NB4 (cell line): ENCODE measurements around the gene KRT74.

Source experiments
- DNase-seq: peaks from one replicate; pipeline ENCODE4 v3.0.0; 2010; ENCODE audit warnings: low read depth
- H3K4me3 ChIP-seq: one replicate; pipeline ENCODE4 v1.5.1; 2011; ENCODE audit warnings: mild to moderate bottlenecking, low read depth, low read length, moderate library complexity
- CTCF ChIP-seq: IDR thresholded peaks from one replicate; pipeline ENCODE4 v1.5.1; 2012; ENCODE audit warnings: low read depth, low read length
- MAX ChIP-seq: IDR thresholded peaks from 2 replicates; pipeline ENCODE4 v1.6.1; 2011; ENCODE audit warnings: low read depth, low read length
- MYC ChIP-seq: IDR thresholded peaks from 2 replicates; pipeline ENCODE4 v1.6.1; 2011; ENCODE audit warnings: low read depth, low read length
- POLR2A ChIP-seq: IDR thresholded peaks from 2 replicates; pipeline ENCODE4 v1.6.1; 2011; ENCODE audit warnings: mild to moderate bottlenecking; ENCODE audit not compliant: insufficient read length; ENCODE audit errors: extremely low read depth

KRT74 gene

GRCh38 chr12:52519826-52520662, 53.6 kb downstream of the KRT74 start, which contains the start of gene KRT5:
TSS of gene KRT5 (minus strand) at chr12:52520394. CDS start at chr12:52520296, 98 bp downstream.
- H3K4me3 ChIP-seq, result no peak within 1 kb of the TSS
- no peak for TF ChIP-seq MYC
- no peak for TF ChIP-seq CTCF
- TF ChIP-seq POLR2A, result no peak
- DNase-seq, result no peak

DNA sequence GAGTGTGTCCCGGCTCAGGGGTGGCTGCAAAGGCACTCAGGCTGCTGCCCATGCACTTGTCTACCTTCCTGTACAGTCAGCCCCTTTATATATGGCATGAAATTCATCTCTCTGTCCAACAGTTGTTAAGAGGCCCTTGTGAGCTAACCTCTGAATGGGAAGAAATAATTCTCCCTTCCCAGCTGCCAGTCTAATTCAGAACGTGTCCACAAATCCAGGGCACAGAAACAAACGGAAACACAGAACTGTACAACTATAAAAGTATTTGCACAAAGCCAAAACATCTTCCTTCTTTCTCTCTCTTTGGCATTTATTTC, 54.3 kb downstream of the KRT74 start:
- DNase-seq, result no peak
- H3K4me3 ChIP-seq, result no peak overlapping the region
- TF ChIP-seq MAX, result no peak
- TF ChIP-seq MYC, result no peak

GRCh38 chr12:52518574-52519386, 54.9 kb downstream of the KRT74 start:
- TF ChIP-seq POLR2A, result no peak
- no peak for DNase-seq
- no peak overlapping the region for H3K4me3 ChIP-seq

GRCh38 chr12:52517888-52518287, 55.8 kb downstream of the KRT74 start:
- H3K4me3 ChIP-seq, result no peak overlapping the region
- no peak for DNase-seq
- TF ChIP-seq MAX (no peak), CTCF (no peak), POLR2A (no peak), MYC (no peak)

- no peak overlapping the region for H3K4me3 ChIP-seq
- TF ChIP-seq MAX (no peak), POLR2A (no peak), CTCF (no peak), MYC (no peak)
- no peak for DNase-seq
Observed at GRCh38 chr12:52517005-52517835, 56.4 kb downstream of the KRT74 start.

GRCh38 chr12:52515927-52516831, 57.5 kb downstream of the KRT74 start:
- no peak for DNase-seq
- H3K4me3 ChIP-seq, result no peak overlapping the region
- TF ChIP-seq CTCF, result no peak
- TF ChIP-seq POLR2A, result no peak
